ENCODE measurements around the gene TFF2.

- no peak for TF ChIP-seq TEAD4 (IDR thresholded peaks at IDR 0.05)
- no peak for TF ChIP-seq CEBPB (IDR thresholded peaks at IDR 0.05)
- TF ChIP-seq EP300 (IDR thresholded peaks at IDR 0.05; ENCODE audit: borderline replicate concordance), result no peak
- no peak for TF ChIP-seq RAD21 (IDR thresholded peaks at IDR 0.05; ENCODE audit: low read depth)
- TF ChIP-seq CREB1 (IDR thresholded peaks at IDR 0.05; ENCODE audit: low read depth), result no peak
- no peak for TF ChIP-seq REST (IDR thresholded peaks at IDR 0.05; ENCODE audit: low read depth)
- TF ChIP-seq TAF1 (IDR thresholded peaks at IDR 0.05; ENCODE audit: low read depth), result no peak
- no peak for TF ChIP-seq FOXM1 (IDR thresholded peaks at IDR 0.05; ENCODE audit: borderline replicate concordance, low read depth)
- no peak for TF ChIP-seq NFIC (IDR thresholded peaks at IDR 0.05)
- no peak for TF ChIP-seq YY1 (IDR thresholded peaks at IDR 0.05; ENCODE audit: low read depth)
- TF ChIP-seq MAX (IDR thresholded peaks at IDR 0.05), result no peak
Measured at GRCh38 chr21:42298237-42298636, 52.6 kb downstream of the TFF2 start.

All from Ishikawa (cell line).